OCI-LY1 (cell line): ENCODE data around the gene SPINK9.

ENCODE experiments used
- H2AFZ ChIP-seq: fragments of 200-600 bp; sonication (generic), shearing (Covaris generic); 2 replicates; pipeline ENCODE4 v1.6.0; 2014; ENCODE audit warnings: antibody characterized with exemption, mild to moderate bottlenecking, low read length
- H3F3A ChIP-seq: fragments of 200-600 bp; sonication (generic), shearing (Covaris generic); 2 replicates; pipeline ENCODE4 v1.6.0; 2014; ENCODE audit warnings: mild to moderate bottlenecking, antibody characterized with exemption, low read length, moderate library complexity; ENCODE audit not compliant: insufficient read depth
- H3K27ac ChIP-seq: fragments of 200-600 bp; sonication (generic); 2 replicates; pipeline ENCODE4 v1.5.1; 2014; ENCODE audit warnings: low read length, mixed run types, mild to moderate bottlenecking, low read depth; ENCODE audit not compliant: poor library complexity, severe bottlenecking
- H3K27me3 ChIP-seq: fragments of 200-600 bp; sonication (generic); 2 replicates; pipeline ENCODE4 v1.6.0; 2014; ENCODE audit warnings: antibody characterized with exemption, mild to moderate bottlenecking, low read length, moderate library complexity; ENCODE audit not compliant: insufficient read depth
- H3K36me3 ChIP-seq: fragments of 200-600 bp; sonication (generic); 2 replicates; pipeline ENCODE4 v1.6.1; 2014; ENCODE audit warnings: mild to moderate bottlenecking, antibody characterized with exemption, low read length, moderate library complexity, mixed read lengths; ENCODE audit not compliant: insufficient read depth
- H3K4me1 ChIP-seq: fragments of 200-600 bp; sonication (generic); 2 replicates; pipeline ENCODE4 v1.5.1; 2014; ENCODE audit warnings: mild to moderate bottlenecking, low read length, moderate library complexity; ENCODE audit not compliant: insufficient read depth, severe bottlenecking
- H3K4me2 ChIP-seq: fragments of 200-600 bp; sonication (generic), shearing (Covaris generic); 2 replicates; pipeline ENCODE4 v1.6.1; 2014; ENCODE audit warnings: low read length
- H3K4me3 ChIP-seq: fragments of 200-600 bp; sonication (generic); 2 replicates; pipeline ENCODE4 v1.5.1; 2014; ENCODE audit warnings: low read length, low read depth, mild to moderate bottlenecking, mixed read lengths; ENCODE audit not compliant: poor library complexity, severe bottlenecking
- H3K79me2 ChIP-seq: fragments of 200-600 bp; shearing (Covaris generic); 2 replicates; pipeline ENCODE4 v1.6.1; 2016; ENCODE audit warnings: mixed run types, low read length, mixed read lengths; ENCODE audit not compliant: insufficient read depth
- H3K9ac ChIP-seq: fragments of 200-600 bp; sonication (generic), shearing (Covaris generic); 2 replicates; pipeline ENCODE4 v1.6.1; 2014; ENCODE audit warnings: mild to moderate bottlenecking, low read length, mixed read lengths
- H3K9me2 ChIP-seq: fragments of 200-600 bp; sonication (generic), shearing (Covaris generic); 2 replicates; pipeline ENCODE4 v1.6.1; 2014; ENCODE audit warnings: low read depth, mild to moderate bottlenecking, low read length, mixed read lengths
- H3K9me3 ChIP-seq: fragments of 200-600 bp; shearing (Covaris generic); 2 replicates; pipeline ENCODE4 v1.6.1; 2014; ENCODE audit warnings: low read length, mixed read lengths
- H4K20me1 ChIP-seq: fragments of 200-600 bp; sonication (generic), shearing (Covaris generic); 2 replicates; pipeline ENCODE4 v1.6.0; 2016; ENCODE audit warnings: mild to moderate bottlenecking, low read length; ENCODE audit not compliant: insufficient read depth
- CTCF ChIP-seq: fragments of 200-600 bp; sonication (generic), shearing (Covaris generic); IDR thresholded peaks from 2 replicates; pipeline ENCODE4 v1.5.1; 2017; ENCODE audit warnings: mild to moderate bottlenecking, antibody characterized with exemption, low read length, moderate library complexity, mixed read lengths
- EZH2 ChIP-seq: fragments of 200-600 bp; sonication (generic), shearing (Covaris generic); IDR thresholded peaks from 2 replicates; pipeline ENCODE4 v1.8.0; 2017; ENCODE audit warnings: borderline replicate concordance, mixed run types, mild to moderate bottlenecking, antibody characterized with exemption, low read length, moderate library complexity, mixed read lengths

Gene SPINK9

GRCh38 chr5:148372166-148372725, 36.9 kb downstream of the SPINK9 start:
- 0 out of 2 replicates have a peak, but pooled peaks cover 3% of the 10 kb centered on the region for H3K9me3 ChIP-seq
- H3K27me3 ChIP-seq: no peaks in the 10 kb centered on the region
- TF ChIP-seq CTCF (no peak), EZH2 (no peak)
- no peaks in the 10 kb centered on the region; the same call in 1 of the 2 replicates for H3K36me3 ChIP-seq
- H3K9me2 ChIP-seq: no peaks in the 10 kb centered on the region
- no peak overlapping the region for H3K4me3 ChIP-seq
- no peak overlapping the region for H3K4me2 ChIP-seq
- no peaks in the 10 kb centered on the region for H3K79me2 ChIP-seq
- H4K20me1 ChIP-seq: no peaks in the 10 kb centered on the region
- H3K27ac ChIP-seq: no peak overlapping the region
- H2AFZ ChIP-seq: no peak overlapping the region
- H3K4me1 ChIP-seq: no peaks in the 10 kb centered on the region
- no peak overlapping the region for H3K9ac ChIP-seq
- H3F3A ChIP-seq: no peaks in the 10 kb centered on the region

- Histone ChIP-seq H3K9me3 (0 out of 2 replicates have a peak, but pooled peaks cover 4% of the 10 kb centered on the region), H3K4me3 (no peak overlapping the region), H3K79me2 (no peaks in the 10 kb centered on the region), H3K4me1 (no peaks in the 10 kb centered on the region), H3K36me3 (no peaks in the 10 kb centered on the region; the same call in 1 of the 2 replicates), H3K27ac (no peak overlapping the region), H4K20me1 (no peaks in the 10 kb centered on the region), H3K27me3 (no peaks in the 10 kb centered on the region), H2AFZ (no peak overlapping the region), H3K9me2 (no peaks in the 10 kb centered on the region), H3K4me2 (no peak overlapping the region), H3K9ac (no peak overlapping the region), H3F3A (no peaks in the 10 kb centered on the region)
- TF ChIP-seq EZH2: no peak
- TF ChIP-seq CTCF: no peak
These were observed 37.5 kb downstream of the SPINK9 start for GRCh38 chr5:148372893-148373292.

GRCh38 chr5:148374690-148375360, 39.5 kb downstream of the SPINK9 start:
- TF ChIP-seq EZH2 (no peak), CTCF (peak; percentile 80)
- no peak overlapping the region for H3K4me3 ChIP-seq
- H3K9ac ChIP-seq: no peak overlapping the region

More at GRCh38 chr5:148374690-148375360, 39.5 kb downstream of the SPINK9 start:
- no peak overlapping the region for H2AFZ ChIP-seq
- no peaks in the 10 kb centered on the region for H3F3A ChIP-seq
- H3K4me2 ChIP-seq: no peak overlapping the region
- H3K79me2 ChIP-seq: no peaks in the 10 kb centered on the region
- H3K27ac ChIP-seq: no peak overlapping the region
- 0 out of 2 replicates have a peak, but pooled peaks cover 9% of the 10 kb centered on the region for H3K9me3 ChIP-seq
- H3K27me3 ChIP-seq: no peaks in the 10 kb centered on the region
- no peaks in the 10 kb centered on the region for H3K4me1 ChIP-seq
- H4K20me1 ChIP-seq: no peaks in the 10 kb centered on the region
- peaks cover 5% of the 10 kb centered on the region; the same call in 1 of the 2 replicates for H3K36me3 ChIP-seq
- no peaks in the 10 kb centered on the region for H3K9me2 ChIP-seq
